GM12878 (cell line): Measurements from ENCODE around the gene MSH3. TPM values are rescaled to one million over a fixed set of nuclear protein-coding genes. Genes with fewer than 3 reads are reported as not detected.

ENCODE experiments used
- ATAC-seq: fragments of 200-7000 bp; cut with Tn5 transposase; 3 replicates; pipeline ENCODE4 v1.9.1; 2020; ENCODE audit warnings: mild to moderate bottlenecking, moderate library complexity
- BruUV-seq: library from RNA; stranded (reverse); fragments of 400-500 nt; replicated peaks from 2 replicates; lab custom pipeline; 2021; lab: Mats Ljungman, UMichigan
- CTCF ChIA-PET: fragments of 300-600 bp; sonication (Branson Sonifier 250); formaldehyde crosslinking; extraction: SDS; loops from one replicate; lab custom pipeline; 2021; ENCODE audit warnings: inconsistent platforms; lab: Yijun Ruan, JAX
- POLR2A ChIA-PET: fragments of 350-600 bp; formaldehyde crosslinking; extraction: SDS; loops from one replicate; lab custom pipeline; 2021; ENCODE audit warnings: inconsistent platforms; lab: Charles Lee
- RAD21 ChIA-PET: fragments of 300-600 bp; sonication (Branson Sonifier 250); formaldehyde crosslinking; loops from one replicate; lab custom pipeline; 2023; ENCODE audit warnings: antibody characterized with exemption; ENCODE audit not compliant: unreplicated experiment; lab: Charles Lee
- SMC1A ChIA-PET: fragments of 300-600 bp; sonication (Branson Sonifier 250); formaldehyde crosslinking; loops from one replicate; lab custom pipeline; 2023; ENCODE audit not compliant: unreplicated experiment, uncharacterized antibody; lab: Charles Lee
- DNase-seq: peaks from one replicate; pipeline ENCODE4 v3.0.0-alpha.2; 2011; ENCODE audit warnings: low read depth, low spot score
- FAIRE-seq: peaks from 3 replicates; lab custom pipeline; 2011; peaks lifted over from hg19 to GRCh38; lab: Jason Lieb, UNC
- H2AFZ ChIP-seq: 2 replicates; pipeline ENCODE4 v1.6.0; 2011; ENCODE audit warnings: low read depth, low read length, control low read depth; ENCODE audit not compliant: control insufficient read depth
- H3K27ac ChIP-seq: 2 replicates; pipeline ENCODE4 v1.5.1; 2011; ENCODE audit warnings: control low read depth; ENCODE audit not compliant: control insufficient read depth, insufficient read depth
- H3K27me3 ChIP-seq, 2 experiments: replicated peaks in 1 of 2; 2 replicates each; pipeline versions ENCODE4 v1.6.0 to v1.6.1; 2011; ENCODE audit warnings: low read length in 1 of 2; ENCODE audit not compliant: control insufficient read depth in 2 of 2, insufficient read depth in 2 of 2
- H3K36me3 ChIP-seq, 2 experiments: 2 replicates each; pipeline ENCODE4 v1.5.1; 2011; ENCODE audit warnings: low read length in 1 of 2; ENCODE audit not compliant: control insufficient read depth in 2 of 2, insufficient read depth in 2 of 2
- H3K4me1 ChIP-seq: 2 replicates; pipeline ENCODE4 v1.6.1; 2011; ENCODE audit warnings: mild to moderate bottlenecking, low read length, moderate library complexity, mixed read lengths; ENCODE audit not compliant: control insufficient read depth, insufficient read depth
- H3K4me2 ChIP-seq: 2 replicates; pipeline ENCODE4 v1.6.0; 2011; ENCODE audit warnings: control low read depth; ENCODE audit not compliant: control insufficient read depth, insufficient read depth
- H3K4me3 ChIP-seq: fragments of 200-600 bp; sonication (generic); 2 replicates; pipeline ENCODE4 v1.5.1; 2016
- H3K79me2 ChIP-seq: 2 replicates; pipeline ENCODE4 v1.6.0; 2011; ENCODE audit warnings: low read length; ENCODE audit not compliant: control insufficient read depth, insufficient read depth
- H3K9ac ChIP-seq: 2 replicates; pipeline ENCODE4 v1.8.0; 2011; ENCODE audit warnings: low read length, control low read depth, mixed read lengths; ENCODE audit not compliant: control insufficient read depth, insufficient read depth
- H3K9me3 ChIP-seq: replicated peaks from 3 replicates; pipeline ENCODE4 v1.5.1; 2011; ENCODE audit warnings: mild to moderate bottlenecking, low read length; ENCODE audit not compliant: control insufficient read depth, insufficient read depth
- H4K20me1 ChIP-seq: 2 replicates; pipeline ENCODE4 v1.6.0; 2011; ENCODE audit not compliant: control insufficient read depth, insufficient read depth
- CBX3 ChIP-seq: fragments of 200-600 bp; sonication (generic); IDR thresholded peaks from 2 replicates; pipeline ENCODE4 v1.6.1; 2016; ENCODE audit warnings: low read depth, borderline replicate concordance
- POLR2AphosphoS5 ChIP-seq: IDR thresholded peaks from 2 replicates; pipeline ENCODE4 v1.6.1; 2011; ENCODE audit warnings: mild to moderate bottlenecking, low read length, inconsistent platforms
- RAD51 ChIP-seq: fragments of 450-650 bp; IDR thresholded peaks from 2 replicates; pipeline ENCODE4 v1.6.1; 2016; ENCODE audit warnings: moderate library complexity, mild to moderate bottlenecking, inconsistent platforms
- RB1 ChIP-seq: fragments of 450-650 bp; formaldehyde crosslinking; IDR thresholded peaks from 2 replicates; pipeline ENCODE4 v1.6.1; 2017; ENCODE audit warnings: mild to moderate bottlenecking, borderline replicate concordance
- RBBP5 ChIP-seq: fragments of 200-600 bp; sonication (generic); conservative IDR thresholded peaks from 2 replicates; pipeline ENCODE4 v1.6.1; 2016
- SMAD1 ChIP-seq: fragments of 450-650 bp; IDR thresholded peaks from 2 replicates; pipeline ENCODE4 v1.6.1; 2018; ENCODE audit warnings: mild to moderate bottlenecking, low read depth; ENCODE audit not compliant: partially characterized antibody
- WGBS: methylation state at CpG from one replicate; pipeline ENCODE4 v1.1.6; 2016; ENCODE audit warnings: low lambda C conversion rate; ENCODE audit not compliant: insufficient replicate concordance, insufficient coverage; ENCODE audit errors: missing lambda C conversion rate; 5-methylcytosine and 5-hydroxymethylcytosine counted together
- in situ Hi-C: fragments of 300-500 bp; cut with MboI; formaldehyde crosslinking; loops from 9 replicates; pipeline ENCODE4 v1.14.3; 2018; ENCODE audit warnings: mixed read lengths
- intact Hi-C: fragments of 100-400 bp; cut with micrococcal nuclease; formaldehyde crosslinking; loops from one replicate; pipeline ENCODE4 v1.14.2; 2022; ENCODE audit not compliant: unreplicated experiment
- polyA plus RNA-seq, 11 experiments: library from polyadenylated mRNA; depleted of rRNA in 4 of 11; unstranded in 6 of 11; stranded (reverse) in 5 of 11; fragments of >200 nt; fragmentation: Nextera tagmentation in 4 of 11; fragmentation: Illumina TruSeq in 1 of 11; extraction: Ambion mirVana in 4 of 11; extraction: Trizol in 1 of 11; gene quantifications; 1 replicate in 1 of 11; 2 replicates in 10 of 11; pipeline versions ENCODE4 v1.2.1 to v1.2.3, GENCODE V29; 2011 to 2016; ENCODE audit warnings: inconsistent platforms in 2 of 11, missing spikeins in 2 of 11, low read depth in 1 of 11
- total RNA-seq, 4 experiments: library from RNA; depleted of rRNA in 3 of 4; stranded (reverse); fragments of >200 nt in 3 of 4; fragmentation: Illumina TruSeq in 1 of 4; extraction: Trizol in 1 of 4; gene quantifications; 2 replicates each; pipeline versions ENCODE4 v1.2.1 to v1.2.3, GENCODE V29; 2013 to 2021

Gene MSH3
- total and polyA plus RNA-seq, 10 of the 15 experiments (the other 5 are each of a cell fraction or from before 2014, with no cell fraction given), result 4.7 to 17.5 (median 12.2) TPM

DNA sequence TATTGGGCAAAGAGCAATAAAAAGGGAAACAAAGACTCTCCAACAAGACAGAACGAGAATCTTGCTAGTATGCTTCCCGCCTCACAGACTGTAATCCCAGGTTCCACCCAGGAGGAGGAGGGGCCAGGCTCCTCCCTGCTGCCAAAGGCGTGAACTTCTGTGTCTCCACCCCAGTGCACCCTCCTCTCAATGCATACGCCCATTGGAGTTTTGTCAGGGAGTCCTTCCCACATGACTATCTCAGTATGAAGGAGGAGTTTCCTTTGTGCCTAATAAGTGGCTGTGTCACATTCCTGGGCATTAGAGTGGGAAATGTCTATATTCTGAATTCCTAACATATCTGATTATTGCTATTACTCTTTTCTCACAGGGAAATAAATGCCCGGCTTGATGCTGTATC, 106.7 kb downstream of the MSH3 start:
- no peak for DNase-seq
- Histone ChIP-seq H3K27me3 (no peaks in the 10 kb centered on the region), H3K4me3 (no peak overlapping the region), H3K4me2 (no peak overlapping the region), H3K27ac (no peak overlapping the region), H2AFZ (no peak overlapping the region), H4K20me1 (no peaks in the 10 kb centered on the region), H3K36me3 (peaks cover 0 to 3% of the 10 kb centered on the region in 2 experiments; a peak in 2 of 4 replicates), H3K9ac (no peak overlapping the region), H3K9me3 (no peaks in the 10 kb centered on the region), H3K79me2 (no peaks in the 10 kb centered on the region), H3K4me1 (peaks cover 7% of the 10 kb centered on the region)
- CTCF ChIA-PET, result interaction anchor here (0.9 kb wide), 1 partner anchor 9 kb away, joined by 3 read pairs; no protein-coding TSS in a partner anchor
- SMC1A ChIA-PET, result no interaction called here
- WGBS, result 98% methylated on average over 5 of the region's 5 CpGs
- in situ Hi-C loops, result no loop called here
- FAIRE-seq, result no peak
- no peak for ATAC-seq
- BruUV-seq, result no TSS peak
- no peak for TF ChIP-seq RBBP5
- intact Hi-C loops, result no loop called here
- POLR2A ChIA-PET, result interaction anchor here (1.0 kb wide), 1 partner anchor 108 kb away, joined by 3 read pairs; no protein-coding TSS in a partner anchor
- RAD21 ChIA-PET, result no interaction called here

DNA sequence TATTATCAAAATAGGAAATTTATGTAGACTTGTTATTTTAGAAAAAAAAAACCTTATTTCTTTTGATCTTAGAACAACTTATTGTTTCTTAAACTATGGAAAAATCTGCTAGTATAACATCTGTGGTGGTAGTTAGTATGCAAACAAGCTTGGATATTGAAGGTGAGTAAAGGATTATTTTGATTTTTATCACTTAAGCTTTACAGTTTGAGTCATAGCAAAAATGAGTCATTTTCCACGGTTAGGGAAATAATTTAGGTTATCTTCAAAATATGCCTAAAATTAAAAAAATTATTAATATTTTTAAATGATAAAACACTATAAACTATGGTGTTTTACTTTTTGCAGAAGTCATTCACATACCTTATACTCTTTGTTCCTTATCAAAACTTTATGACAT, 107.5 kb downstream of the MSH3 start:
- no peaks in the 10 kb centered on the region for H3K4me1 ChIP-seq
- ChIA-PET SMC1A (interaction anchor here (0.9 kb wide), 1 partner anchor 25 kb away, joined by 4 read pairs; no protein-coding TSS in a partner anchor), RAD21 (no interaction called here), CTCF (interaction anchor here (0.9 kb wide), 1 partner anchor 8 kb away, joined by 3 read pairs; no protein-coding TSS in a partner anchor), POLR2A (interaction anchor here (1.0 kb wide), 1 partner anchor 109 kb away, joined by 3 read pairs; no protein-coding TSS in a partner anchor)
- DNase-seq (no peak), ATAC-seq (no peak), FAIRE-seq (no peak)
- no peak overlapping the region for H3K4me2 ChIP-seq
- H3K4me3 ChIP-seq, result no peak overlapping the region
- no peaks in the 10 kb centered on the region for H4K20me1 ChIP-seq
- no peak overlapping the region for H3K9ac ChIP-seq
- intact Hi-C loops, result no loop called here
- H3K36me3 ChIP-seq, result peaks cover 0 to 3% of the 10 kb centered on the region in 2 experiments; a peak in 2 of 4 replicates
- no peaks in the 10 kb centered on the region for H3K79me2 ChIP-seq
- H2AFZ ChIP-seq, result no peak overlapping the region
- no peaks in the 10 kb centered on the region for H3K27me3 ChIP-seq
- BruUV-seq, result no TSS peak
- H3K27ac ChIP-seq, result no peak overlapping the region
- WGBS, result 60% methylated on average over 1 of the region's 1 CpG
- in situ Hi-C loops, result no loop called here
- H3K9me3 ChIP-seq, result no peaks in the 10 kb centered on the region
- no peak for TF ChIP-seq RB1
- TF ChIP-seq POLR2AphosphoS5, result no peak
- no peak for TF ChIP-seq CBX3
- TF ChIP-seq SMAD1, result no peak
- TF ChIP-seq RAD51, result no peak
